ENCODE results near the gene ALKBH7. TPM values are rescaled to one million over a fixed set of nuclear protein-coding genes. Genes with fewer than 3 reads are reported as not detected.

Gene ALKBH7
- total and polyA plus RNA-seq, 2 of the 13 experiments (the other 11 are each of a cell fraction or from before 2014, with no cell fraction given): 29.6 to 45.9 TPM

- TF ChIP-seq ZNF20 (CRISPR knock-in tag; IDR thresholded peaks at IDR 0.05): no peak
- no peak for TF ChIP-seq NFE2L2 (IDR thresholded peaks at IDR 0.05; ENCODE audit: low read length)
- TF ChIP-seq ZFYVE20 (CRISPR knock-in tag; IDR thresholded peaks at IDR 0.05; ENCODE audit: borderline replicate concordance, low read depth): no peak
These were observed 5.9 kb downstream of the ALKBH7 start (continued) for GRCh38 chr19:6378486-6378885.

GRCh38 chr19:6379744-6380143 is 7.2 kb downstream of the ALKBH7 start:
- no peak overlapping the region for H2AFZ ChIP-seq (ENCODE audit: low read length)
- H3K79me2 ChIP-seq (ENCODE audit: insufficient read depth, low read length): no peaks in the 10 kb centered on the region
- no peaks in the 10 kb centered on the region for H3K9me3 ChIP-seq (ENCODE audit: low read length)
- intact Hi-C loops (cut with micrococcal nuclease; ENCODE audit: unreplicated experiment): no loop called here
- WGBS (ENCODE audit: low lambda C conversion rate): 93% methylated on average over 3 of the region's 3 CpGs
- no peak overlapping the region for H3K4me2 ChIP-seq (ENCODE audit: low read depth, low read length)
- no peaks in the 10 kb centered on the region for H3K4me1 ChIP-seq (ENCODE audit: insufficient read depth, low read length)
- peaks cover 19 to 41% of the 10 kb centered on the region in 2 experiments for H3K36me3 ChIP-seq (replicated peaks in 1 of 2; ENCODE audit: control insufficient read depth in 1 of 2, insufficient read depth in 2 of 2, low read length in 2 of 2)
- no peak overlapping the region for H3K27ac ChIP-seq (ENCODE audit: extremely low read length, insufficient read depth, low read length)
- FAIRE-seq (no peak), ATAC-seq (no peak), DNase-seq (ENCODE audit: low spot score) (no peak)
- CTCF ChIA-PET (ENCODE audit: low intra/inter-chr PET ratio, low total read pairs): no interaction called here
- in situ Hi-C loops (cut with HindIII; ENCODE audit: extremely low pct_ligation_motif_present, low pct_unique_long_range_greater_than_20kb): no loop called here
- no peaks in the 10 kb centered on the region for H3K27me3 ChIP-seq (ENCODE audit: control insufficient read depth in 1 of 2, insufficient read depth in 2 of 2, low read length in 2 of 2)
- no TSS peak for BruUV-seq (replicated peaks)
- peaks cover 3% of the 10 kb centered on the region; the same call in 1 of the 2 replicates for H4K20me1 ChIP-seq (ENCODE audit: insufficient read depth, low read length)
- no peak overlapping the region for H3K9ac ChIP-seq (ENCODE audit: insufficient read depth, low read depth, low read length)
- no peak overlapping the region for H3K4me3 ChIP-seq (replicated peaks in 1 of 3; ENCODE audit: insufficient read depth in 1 of 3, low read depth in 2 of 3, low read length in 3 of 3)
- POLR2A ChIA-PET: interaction anchor here (0.6 kb wide), 1 partner anchor 180 kb away, joined by 4 read pairs; no protein-coding TSS in a partner anchor
- no peak for TF ChIP-seq SMAD9 (CRISPR knock-in tag; IDR thresholded peaks at IDR 0.05)
- 0 out of 2 replicates have a peak, but pooled peaks have one; percentile 60 for TF ChIP-seq ZFP82 (CRISPR knock-in tag; IDR thresholded peaks at IDR 0.05; ENCODE audit: borderline replicate concordance)

- ATAC-seq: no peak
- ChIA-PET CTCF (ENCODE audit: low intra/inter-chr PET ratio, low total read pairs) (no interaction called here), POLR2A (no interaction called here)
- BruUV-seq (replicated peaks): no TSS peak
- peaks cover 3% of the 10 kb centered on the region; the same call in 1 of the 2 replicates for H4K20me1 ChIP-seq (ENCODE audit: insufficient read depth, low read length)
- no peaks in the 10 kb centered on the region for H3K27me3 ChIP-seq (ENCODE audit: control insufficient read depth in 1 of 2, insufficient read depth in 2 of 2, low read length in 2 of 2)
- H3K4me1 ChIP-seq (ENCODE audit: insufficient read depth, low read length): no peaks in the 10 kb centered on the region
- intact Hi-C loops (cut with micrococcal nuclease; ENCODE audit: unreplicated experiment) (no loop called here), in situ Hi-C loops (cut with HindIII; ENCODE audit: extremely low pct_ligation_motif_present, low pct_unique_long_range_greater_than_20kb) (no loop called here)
- DNase-seq (ENCODE audit: low spot score): no peak
- H3K36me3 ChIP-seq (replicated peaks in 1 of 2; ENCODE audit: control insufficient read depth in 1 of 2, insufficient read depth in 2 of 2, low read length in 2 of 2): peaks cover 17 to 51% of the 10 kb centered on the region in 2 experiments
- H3K79me2 ChIP-seq (ENCODE audit: insufficient read depth, low read length): no peaks in the 10 kb centered on the region
- H3K9me3 ChIP-seq (ENCODE audit: low read length): no peaks in the 10 kb centered on the region
- no peak overlapping the region for H3K9ac ChIP-seq (ENCODE audit: insufficient read depth, low read depth, low read length)
- H3K27ac ChIP-seq (ENCODE audit: extremely low read length, insufficient read depth, low read length): no peak overlapping the region
- H3K4me2 ChIP-seq (ENCODE audit: low read depth, low read length): no peak overlapping the region
- TF ChIP-seq AGO2 (optimal IDR thresholded peaks at IDR 0.05; ENCODE audit: low read depth, low read length) (peak; percentile 36), RELA (CRISPR knock-in tag; IDR thresholded peaks at IDR 0.05) (no peak)
- no peak overlapping the region for H3K4me3 ChIP-seq (replicated peaks in 1 of 3; ENCODE audit: insufficient read depth in 1 of 3, low read depth in 2 of 3, low read length in 3 of 3)
- H2AFZ ChIP-seq (ENCODE audit: low read length): no peak overlapping the region
- no peak for FAIRE-seq
- 98% methylated on average over 37 of the region's 40 CpGs for WGBS (ENCODE audit: low lambda C conversion rate)
These were observed 8.6 kb downstream of the ALKBH7 start for GRCh38 chr19:6381030-6381750.
